Kasumi-1 (cell line): ENCODE data around the gene SNIP1.
"Not testable (repeated sequence)": the region's sequence is repeated elsewhere in the genome, so short reads cannot be mapped to it uniquely, and the experiment has no call there.

Experiments used
- DNase-seq, 2 experiments: peaks; one replicate each; lab custom pipeline; 2025; lab: John Stamatoyannopoulos, UW

Gene SNIP1

GRCh38 chr1:37559080-37559479, 5.0 kb upstream of the SNIP1 start:
- no peak for DNase-seq

GRCh38 chr1:37558411-37558810, 4.3 kb upstream of the SNIP1 start:
- DNase-seq, result no peak

- no peak for DNase-seq
These were observed 3.3 kb upstream of the SNIP1 start for GRCh38 chr1:37557402-37557801.

GRCh38 chr1:37556712-37557196, 2.7 kb upstream of the SNIP1 start, which contains the start of gene DNALI1:
Gene DNALI1 (plus strand): TSS chr1:37556940. CDS start chr1:37556995, 55 bp downstream.
- DNase-seq, result no peak

GRCh38 chr1:37553598-37553926, 531 bp downstream of the SNIP1 start:
- no peak for DNase-seq

- no peak for DNase-seq
These were observed 4.8 kb downstream of the SNIP1 start for GRCh38 chr1:37549341-37549740.

- DNase-seq, result no peak
These were observed 9.1 kb downstream of the SNIP1 start for GRCh38 chr1:37545019-37545418.

- DNase-seq, result no peak
These were observed 9.6 kb downstream of the SNIP1 start for GRCh38 chr1:37544530-37544929.

GRCh38 chr1:37540036-37540785, 13.9 kb downstream of the SNIP1 start:
- no peak for DNase-seq

- not testable (repeated sequence) for DNase-seq
These were observed 14.9 kb downstream of the SNIP1 start for GRCh38 chr1:37539154-37539553.

GRCh38 chr1:37537378-37537777, 16.7 kb downstream of the SNIP1 start:
- no peak for DNase-seq

GRCh38 chr1:37533317-37534093, 20.6 kb downstream of the SNIP1 start:
- DNase-seq, result no peak

- DNase-seq, result not testable (repeated sequence)
These were observed 21.5 kb downstream of the SNIP1 start for GRCh38 chr1:37532418-37533156.

- DNase-seq, result not testable (repeated sequence)
These were observed 24.2 kb downstream of the SNIP1 start for GRCh38 chr1:37529888-37530287.

- no peak for DNase-seq
These were observed 34.5 kb downstream of the SNIP1 start for GRCh38 chr1:37519613-37520012.

- peak in 1 of 2 experiments; percentile 3 for DNase-seq
These were observed 35.2 kb downstream of the SNIP1 start for GRCh38 chr1:37518929-37519328.

- not testable (repeated sequence) for DNase-seq
These were observed 35.9 kb downstream of the SNIP1 start for GRCh38 chr1:37518241-37518640.

GRCh38 chr1:37517569-37517968, 36.5 kb downstream of the SNIP1 start:
- DNase-seq, result no peak

- no peak for DNase-seq
These were observed 38.7 kb downstream of the SNIP1 start for GRCh38 chr1:37515185-37516034.

GRCh38 chr1:37514350-37515184, 39.5 kb downstream of the SNIP1 start, which contains the start of gene MEAF6:
Gene MEAF6 (minus strand): TSS chr1:37514766. CDS start chr1:37514746, 20 bp downstream.
- peak; percentile 80 to 81 for DNase-seq
